GM23248 (cell line): ENCODE data around the gene RASA3.

Source experiments
- EZH2 ChIP-seq: fragments of 200-600 bp; sonication (generic); IDR thresholded peaks from 2 replicates; pipeline ENCODE4 v1.6.1; 2018; ENCODE audit warnings: antibody characterized with exemption, mild to moderate bottlenecking; ENCODE audit not compliant: insufficient read depth, poor library complexity, severe bottlenecking
- EZH2phosphoT487 ChIP-seq: fragments of 200-600 bp; sonication (generic); IDR thresholded peaks from 2 replicates; pipeline ENCODE4 v1.6.1; 2018; ENCODE audit warnings: antibody characterized with exemption, moderate library complexity, mild to moderate bottlenecking, low read depth; ENCODE audit not compliant: insufficient read depth

GRCh38 chr13:113980489-113981064, 151.8 kb downstream of the RASA3 start:
- no peak for TF ChIP-seq EZH2
- no peak for TF ChIP-seq EZH2phosphoT487
